ENCODE measurements around the gene PRKCA.

The PRKCA gene

GRCh38 chr17:66643815-66644710, 341.6 kb downstream of the PRKCA start:
- no peaks in the 10 kb centered on the region for H3F3A ChIP-seq (ENCODE audit: low read depth)
- H3K27me3 ChIP-seq (ENCODE audit: insufficient read depth, low read length, poor library complexity, severe bottlenecking) = no peaks in the 10 kb centered on the region
- no peaks in the 10 kb centered on the region for H3K9me2 ChIP-seq (replicated peaks; ENCODE audit: low read depth, low read length)
- TF ChIP-seq CTCF (conservative IDR thresholded peaks at IDR 0.05; ENCODE audit: low read length) = no peak
- TF ChIP-seq EZH2phosphoT487 (IDR thresholded peaks at IDR 0.05; ENCODE audit: borderline replicate concordance) = no peak
- no peaks in the 10 kb centered on the region for H3K4me1 ChIP-seq (ENCODE audit: insufficient read depth, low read length, poor library complexity, severe bottlenecking)
- H4K20me1 ChIP-seq (ENCODE audit: insufficient read depth, low read length, poor library complexity, severe bottlenecking) = no peaks in the 10 kb centered on the region
- no peak overlapping the region for H3K9ac ChIP-seq (ENCODE audit: low read depth, low read length, poor library complexity, severe bottlenecking)
- H3K4me2 ChIP-seq (ENCODE audit: low read depth, low read length, poor library complexity, severe bottlenecking) = no peak overlapping the region
- H3K36me3 ChIP-seq (ENCODE audit: insufficient read depth, low read length) = no peaks in the 10 kb centered on the region
- no peak overlapping the region for H3K4me3 ChIP-seq (ENCODE audit: low read length, poor library complexity, severe bottlenecking)
- no peak overlapping the region for H2AFZ ChIP-seq (ENCODE audit: low read length)
- H3K9me3 ChIP-seq (ENCODE audit: insufficient read depth, low read depth, low read length) = no peaks in the 10 kb centered on the region
- H3K79me2 ChIP-seq (ENCODE audit: insufficient read depth, low read length) = no peaks in the 10 kb centered on the region

GRCh38 chr17:66645259-66645658, 342.8 kb downstream of the PRKCA start:
- no peaks in the 10 kb centered on the region for H3K27me3 ChIP-seq (ENCODE audit: insufficient read depth, low read length, poor library complexity, severe bottlenecking)
- no peak for TF ChIP-seq CTCF (conservative IDR thresholded peaks at IDR 0.05; ENCODE audit: low read length)
- no peak for TF ChIP-seq EZH2phosphoT487 (IDR thresholded peaks at IDR 0.05; ENCODE audit: borderline replicate concordance)
- no peaks in the 10 kb centered on the region for H3K9me2 ChIP-seq (replicated peaks; ENCODE audit: low read depth, low read length)
- H2AFZ ChIP-seq (ENCODE audit: low read length) = no peak overlapping the region
- H3K9me3 ChIP-seq (ENCODE audit: insufficient read depth, low read depth, low read length) = no peaks in the 10 kb centered on the region
- H3K4me1 ChIP-seq (ENCODE audit: insufficient read depth, low read length, poor library complexity, severe bottlenecking) = no peaks in the 10 kb centered on the region
- H3K9ac ChIP-seq (ENCODE audit: low read depth, low read length, poor library complexity, severe bottlenecking) = no peak overlapping the region
- no peak overlapping the region for H3K4me3 ChIP-seq (ENCODE audit: low read length, poor library complexity, severe bottlenecking)
- no peaks in the 10 kb centered on the region for H3F3A ChIP-seq (ENCODE audit: low read depth)
- H3K4me2 ChIP-seq (ENCODE audit: low read depth, low read length, poor library complexity, severe bottlenecking) = no peak overlapping the region
- H3K36me3 ChIP-seq (ENCODE audit: insufficient read depth, low read length) = no peaks in the 10 kb centered on the region
- no peaks in the 10 kb centered on the region for H3K79me2 ChIP-seq (ENCODE audit: insufficient read depth, low read length)
- no peaks in the 10 kb centered on the region for H4K20me1 ChIP-seq (ENCODE audit: insufficient read depth, low read length, poor library complexity, severe bottlenecking)

GRCh38 chr17:66647391-66647983, 345.1 kb downstream of the PRKCA start:
- H3K4me1 ChIP-seq (ENCODE audit: insufficient read depth, low read length, poor library complexity, severe bottlenecking) = no peaks in the 10 kb centered on the region
- H3K36me3 ChIP-seq (ENCODE audit: insufficient read depth, low read length) = no peaks in the 10 kb centered on the region
- H2AFZ ChIP-seq (ENCODE audit: low read length) = no peak overlapping the region
- no peak overlapping the region for H3K9ac ChIP-seq (ENCODE audit: low read depth, low read length, poor library complexity, severe bottlenecking)
- no peaks in the 10 kb centered on the region for H3K9me2 ChIP-seq (replicated peaks; ENCODE audit: low read depth, low read length)
- H4K20me1 ChIP-seq (ENCODE audit: insufficient read depth, low read length, poor library complexity, severe bottlenecking) = no peaks in the 10 kb centered on the region
- no peaks in the 10 kb centered on the region for H3K9me3 ChIP-seq (ENCODE audit: insufficient read depth, low read depth, low read length)
- no peaks in the 10 kb centered on the region for H3K79me2 ChIP-seq (ENCODE audit: insufficient read depth, low read length)
- no peaks in the 10 kb centered on the region for H3K27me3 ChIP-seq (ENCODE audit: insufficient read depth, low read length, poor library complexity, severe bottlenecking)
- no peak overlapping the region for H3K4me3 ChIP-seq (ENCODE audit: low read length, poor library complexity, severe bottlenecking)
- no peak overlapping the region for H3K4me2 ChIP-seq (ENCODE audit: low read depth, low read length, poor library complexity, severe bottlenecking)
- H3F3A ChIP-seq (ENCODE audit: low read depth) = no peaks in the 10 kb centered on the region
- TF ChIP-seq CTCF (conservative IDR thresholded peaks at IDR 0.05; ENCODE audit: low read length) = no peak
- TF ChIP-seq EZH2phosphoT487 (IDR thresholded peaks at IDR 0.05; ENCODE audit: borderline replicate concordance) = no peak
